CD4-positive, alpha-beta T cell treated with Interleukin-4 for 1 hour (primary cell): Measurements from ENCODE around the gene DAPK1.

Experiments
- DNase-seq, 2 donors: peaks; one replicate each; pipeline ENCODE4 v3.0.0-alpha.2; 2020 to 2022

DAPK1 gene

GRCh38 chr9:87596862-87597261, 99.2 kb downstream of the DAPK1 start:
- DNase-seq = no peak

- DNase-seq = no peak
Measured at GRCh38 chr9:87597710-87598443, 100.2 kb downstream of the DAPK1 start.

GRCh38 chr9:87599901-87600610, 102.4 kb downstream of the DAPK1 start:
- DNase-seq = no peak

GRCh38 chr9:87601176-87601575, 103.5 kb downstream of the DAPK1 start:
- DNase-seq = peak in 1 of 2 donors; percentile 48

- DNase-seq = no peak
Measured at GRCh38 chr9:87601595-87601994, 103.9 kb downstream of the DAPK1 start.

GRCh38 chr9:87602933-87603643, 105.4 kb downstream of the DAPK1 start:
- DNase-seq = no peak

- DNase-seq = no peak
Measured at GRCh38 chr9:87603854-87604490, 106.3 kb downstream of the DAPK1 start.

- no peak for DNase-seq
Measured at GRCh38 chr9:87604886-87605588, 107.4 kb downstream of the DAPK1 start.

- no peak for DNase-seq
Measured at GRCh38 chr9:87605676-87606075, 108.0 kb downstream of the DAPK1 start.

GRCh38 chr9:87606841-87607521, 109.3 kb downstream of the DAPK1 start:
- no peak for DNase-seq

GRCh38 chr9:87607859-87608258, 110.2 kb downstream of the DAPK1 start:
- DNase-seq = peak in 1 of 2 donors; percentile 46

GRCh38 chr9:87609002-87609401, 111.3 kb downstream of the DAPK1 start:
- no peak for DNase-seq

GRCh38 chr9:87609486-87609885, 111.8 kb downstream of the DAPK1 start:
- DNase-seq = no peak

- DNase-seq = no peak
Measured at GRCh38 chr9:87610200-87611155, 112.8 kb downstream of the DAPK1 start.

GRCh38 chr9:87611776-87612175, 114.1 kb downstream of the DAPK1 start:
- DNase-seq = no peak

GRCh38 chr9:87612536-87612935, 114.9 kb downstream of the DAPK1 start:
- DNase-seq = no peak

- DNase-seq = no peak
Measured at GRCh38 chr9:87613265-87614111, 115.8 kb downstream of the DAPK1 start.

- peak in 1 of 2 donors; percentile 18 for DNase-seq
Measured at GRCh38 chr9:87614397-87614796, 116.7 kb downstream of the DAPK1 start.

- DNase-seq = no peak
Measured at GRCh38 chr9:87615136-87615535, 117.5 kb downstream of the DAPK1 start.
